Subcutaneous abdominal adipose tissue (tissue), 5 donors: Measurements from ENCODE around the gene INPP5E.

Experiments used
- H3K27ac ChIP-seq: one replicate; pipeline ENCODE4 v1.7.0; 2013; ENCODE audit warnings: low read depth, mild to moderate bottlenecking, inconsistent platforms, low read length, moderate library complexity
- H3K27me3 ChIP-seq, 5 donors: one replicate each; pipeline ENCODE4 v1.7.0; 2013; ENCODE audit warnings: low read length in 5 of 5, inconsistent platforms in 1 of 5; ENCODE audit not compliant: control insufficient read depth in 5 of 5, insufficient read depth in 4 of 5
- H3K36me3 ChIP-seq, 5 donors: one replicate each; pipeline ENCODE4 v1.7.0; 2013; ENCODE audit warnings: low read length in 5 of 5; ENCODE audit not compliant: control insufficient read depth in 5 of 5, insufficient read depth in 5 of 5
- H3K4me1 ChIP-seq, 5 donors: one replicate each; pipeline ENCODE4 v1.7.0; 2013; ENCODE audit warnings: low read length in 5 of 5, mild to moderate bottlenecking in 3 of 5, moderate library complexity in 1 of 5; ENCODE audit not compliant: control insufficient read depth in 5 of 5, insufficient read depth in 5 of 5
- H3K4me3 ChIP-seq, 5 donors: one replicate each; pipeline ENCODE4 v1.7.0; 2013; ENCODE audit warnings: low read length in 5 of 5, low read depth in 1 of 5
- H3K9ac ChIP-seq, 5 donors: one replicate each; pipeline ENCODE4 v1.7.0; 2013; ENCODE audit warnings: low read length in 5 of 5, mild to moderate bottlenecking in 4 of 5, moderate library complexity in 3 of 5
- H3K9me3 ChIP-seq, 5 donors: one replicate each; pipeline ENCODE4 v1.7.0; 2013; ENCODE audit warnings: low read length in 5 of 5; ENCODE audit not compliant: control insufficient read depth in 5 of 5
- donor health status: healthy.
- donor health status: healthy.
- donor health status: healthy.
- donor health status: healthy.
- donor health status: healthy.

The INPP5E gene

GRCh38 chr9:136482793-136483588, 43.3 kb upstream of the INPP5E start, which contains the start of gene SEC16A:
SEC16A (minus strand) TSS chr9:136483040; CDS start chr9:136477615, 5,425 bp downstream.
- Histone ChIP-seq H3K27me3 (no peaks in the 10 kb centered on the region), H3K4me1 (peaks cover 6 to 32% (median 28%) of the 10 kb centered on the region in 5 donors), H3K27ac (peak within 1 kb of the TSS; percentile 94), H3K9me3 (no peaks in the 10 kb centered on the region), H3K36me3 (peaks cover 0 to 13% (median 2%) of the 10 kb centered on the region in 5 donors), H3K9ac (peak within 1 kb of the TSS; percentile 39 to 96 (median 92)), H3K4me3 (peak within 1 kb of the TSS; percentile 76 to 92 (median 84))

GRCh38 chr9:136482046-136482792, 42.6 kb upstream of the INPP5E start:
- Histone ChIP-seq H3K27me3 (no peaks in the 10 kb centered on the region), H3K9me3 (no peaks in the 10 kb centered on the region), H3K4me1 (peaks cover 6 to 32% (median 28%) of the 10 kb centered on the region in 5 donors), H3K4me3 (peak overlapping the region; percentile 76 to 92 (median 84)), H3K9ac (peak overlapping the region; percentile 39 to 96 (median 92)), H3K36me3 (peaks cover 0 to 21% (median 9%) of the 10 kb centered on the region in 5 donors), H3K27ac (peak overlapping the region; percentile 90)

- Histone ChIP-seq H3K27ac (peak overlapping the region; percentile 90), H3K4me3 (peak overlapping the region; percentile 76 to 92 (median 84)), H3K9me3 (no peaks in the 10 kb centered on the region), H3K4me1 (peaks cover 6 to 32% (median 28%) of the 10 kb centered on the region in 5 donors), H3K27me3 (no peaks in the 10 kb centered on the region), H3K9ac (peak overlapping the region in 3 of 5 donors; percentile 39 to 96 (median 92)), H3K36me3 (peaks cover 0 to 27% (median 15%) of the 10 kb centered on the region in 5 donors)
Measured at GRCh38 chr9:136481558-136481957, 41.9 kb upstream of the INPP5E start.

GRCh38 chr9:136476369-136477150, 36.9 kb upstream of the INPP5E start:
- H3K4me1 ChIP-seq: peaks cover under 1 to 6% (median 3%) of the 10 kb centered on the region in 5 donors
- H3K36me3 ChIP-seq: peaks cover 0 to 77% (median 65%) of the 10 kb centered on the region in 5 donors
- no peak overlapping the region for H3K27ac ChIP-seq
- no peak overlapping the region for H3K4me3 ChIP-seq
- no peak overlapping the region for H3K9ac ChIP-seq
- no peaks in the 10 kb centered on the region for H3K9me3 ChIP-seq
- no peaks in the 10 kb centered on the region for H3K27me3 ChIP-seq

GRCh38 chr9:136474974-136475865, 35.6 kb upstream of the INPP5E start:
- Histone ChIP-seq H3K36me3 (peaks cover 0 to 90% (median 79%) of the 10 kb centered on the region in 5 donors), H3K27ac (no peak overlapping the region), H3K4me1 (peaks cover 0 to 3% (median 0%) of the 10 kb centered on the region in 5 donors), H3K27me3 (no peaks in the 10 kb centered on the region), H3K4me3 (no peak overlapping the region), H3K9me3 (no peaks in the 10 kb centered on the region), H3K9ac (no peak overlapping the region)

GRCh38 chr9:136474021-136474640, 34.5 kb upstream of the INPP5E start:
- peaks cover 0 to 95% (median 87%) of the 10 kb centered on the region in 5 donors for H3K36me3 ChIP-seq
- H3K4me1 ChIP-seq: peaks cover 0 to 9% (median 0%) of the 10 kb centered on the region in 5 donors
- H3K27me3 ChIP-seq: no peaks in the 10 kb centered on the region
- H3K9me3 ChIP-seq: no peaks in the 10 kb centered on the region
- no peak overlapping the region for H3K4me3 ChIP-seq
- H3K9ac ChIP-seq: no peak overlapping the region
- H3K27ac ChIP-seq: no peak overlapping the region

DNA sequence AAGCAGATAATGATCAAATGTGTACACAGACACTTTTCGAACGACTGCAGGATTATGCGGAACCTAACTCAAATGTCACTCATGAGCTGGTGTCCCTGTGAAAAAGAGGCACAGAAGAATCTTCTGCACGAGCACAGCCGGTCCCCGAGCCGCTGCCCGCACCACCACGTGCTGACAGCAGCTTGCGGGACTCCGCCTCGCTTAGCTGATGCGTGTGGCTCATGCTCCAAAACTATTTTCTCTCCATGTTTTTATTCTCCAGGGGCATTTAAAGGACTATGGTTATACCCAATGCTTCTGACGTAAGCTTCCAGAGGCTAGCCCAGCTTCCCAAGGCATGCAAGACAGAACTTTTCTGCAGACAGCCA, 33.7 kb upstream of the INPP5E start:
- no peak overlapping the region for H3K4me3 ChIP-seq
- H3K9me3 ChIP-seq: no peaks in the 10 kb centered on the region
- peaks cover 1 to 100% (median 94%) of the 10 kb centered on the region in 5 donors for H3K36me3 ChIP-seq
- no peak overlapping the region for H3K9ac ChIP-seq
- peaks cover 0 to 9% (median 0%) of the 10 kb centered on the region in 5 donors for H3K4me1 ChIP-seq
- no peaks in the 10 kb centered on the region for H3K27me3 ChIP-seq
- no peak overlapping the region for H3K27ac ChIP-seq

GRCh38 chr9:136472640-136473353, 33.2 kb upstream of the INPP5E start:
- Histone ChIP-seq H3K9me3 (no peaks in the 10 kb centered on the region), H3K27ac (no peak overlapping the region), H3K4me1 (peaks cover 0 to 9% (median 0%) of the 10 kb centered on the region in 5 donors), H3K36me3 (peaks cover 2 to 100% (median 98%) of the 10 kb centered on the region in 5 donors), H3K27me3 (no peaks in the 10 kb centered on the region), H3K4me3 (no peak overlapping the region), H3K9ac (no peak overlapping the region)
